Measurements from ENCODE around the gene TMEM87B.

Gene TMEM87B

DNA sequence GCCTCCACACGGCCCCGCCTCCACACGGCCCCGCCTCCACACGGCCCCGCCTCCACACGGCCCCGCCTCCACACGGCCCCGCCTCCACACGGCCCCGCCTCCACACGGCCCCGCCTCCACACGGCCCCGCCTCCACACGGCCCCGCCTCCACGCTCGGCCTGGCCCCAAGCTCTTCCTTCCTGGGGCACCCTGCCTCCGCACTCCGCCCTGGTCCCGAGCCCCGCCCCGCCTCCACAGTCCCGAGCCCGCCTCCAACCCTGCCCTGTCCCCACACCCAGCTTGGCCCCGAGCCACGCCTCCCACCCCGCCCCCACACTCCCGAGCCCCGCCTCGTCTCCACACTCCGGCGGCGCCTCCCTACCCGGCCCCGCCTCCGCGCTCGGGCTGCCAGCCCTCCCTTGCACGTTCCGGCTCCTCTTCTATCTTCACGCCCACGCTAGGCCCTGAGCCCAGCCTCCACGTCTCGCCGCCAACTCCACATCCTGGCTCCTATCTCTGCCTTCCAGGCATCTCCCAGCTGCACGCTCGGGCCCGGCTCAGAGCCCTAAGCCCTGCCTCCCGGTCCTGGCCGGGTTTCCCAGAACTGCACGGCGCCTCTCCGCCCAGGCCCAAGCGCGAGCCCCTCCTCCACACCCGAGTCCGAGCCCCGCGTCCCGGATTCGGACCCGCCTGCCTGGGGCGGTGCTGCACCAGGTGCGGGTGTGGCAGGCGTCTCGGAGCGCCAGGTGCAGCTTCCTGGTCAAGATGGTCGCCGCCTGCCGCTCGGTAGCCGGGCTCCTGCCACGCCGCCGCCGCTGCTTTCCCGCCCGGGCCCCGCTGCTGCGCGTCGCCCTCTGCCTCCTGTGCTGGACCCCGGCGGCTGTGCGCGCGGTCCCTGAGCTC, at the start of gene TMEM87B:
Gene TMEM87B, plus strand, starts transcription at position 423 of the 883 bp plus-strand sequence. Its CDS starts 323 bp downstream, at position 746.
- DNase-seq, result peak; percentile 83 to 86

GRCh38 chr2:112005406-112006075, 49.5 kb upstream of the TMEM87B start:
- no peak for DNase-seq

GRCh38 chr2:112006076-112006410, 49.0 kb upstream of the TMEM87B start:
- peak; percentile 75 to 88 for DNase-seq

- DNase-seq, result no peak
These were observed 47.6 kb upstream of the TMEM87B start for GRCh38 chr2:112007493-112007892.

DNA sequence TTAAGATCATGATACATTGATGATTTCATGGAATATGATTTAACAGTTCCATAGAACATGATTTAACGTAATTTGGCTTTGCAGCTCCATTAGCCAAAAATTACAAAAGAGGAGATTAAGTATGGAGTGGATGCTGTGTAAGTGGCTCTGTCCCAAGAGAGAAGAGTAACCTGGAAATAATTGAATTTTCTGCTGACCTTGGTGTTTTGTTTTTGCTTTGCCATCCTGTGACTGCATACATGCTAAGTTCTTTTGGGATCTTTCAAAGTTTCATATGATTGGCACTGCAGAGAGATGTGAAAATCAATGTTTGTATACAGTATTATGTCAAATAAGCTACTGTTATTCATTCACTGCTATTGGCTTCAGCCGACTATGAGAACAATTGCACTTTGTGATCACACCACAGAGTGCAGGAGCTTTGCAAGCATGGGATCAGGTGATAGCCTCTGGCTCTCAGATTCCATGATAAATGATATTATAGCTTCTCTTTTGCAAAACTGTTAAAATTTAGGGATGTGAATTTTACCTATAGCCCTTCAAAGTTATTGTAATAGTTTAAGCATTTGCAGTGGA, 46.1 kb upstream of the TMEM87B start:
- no peak for DNase-seq

DNA sequence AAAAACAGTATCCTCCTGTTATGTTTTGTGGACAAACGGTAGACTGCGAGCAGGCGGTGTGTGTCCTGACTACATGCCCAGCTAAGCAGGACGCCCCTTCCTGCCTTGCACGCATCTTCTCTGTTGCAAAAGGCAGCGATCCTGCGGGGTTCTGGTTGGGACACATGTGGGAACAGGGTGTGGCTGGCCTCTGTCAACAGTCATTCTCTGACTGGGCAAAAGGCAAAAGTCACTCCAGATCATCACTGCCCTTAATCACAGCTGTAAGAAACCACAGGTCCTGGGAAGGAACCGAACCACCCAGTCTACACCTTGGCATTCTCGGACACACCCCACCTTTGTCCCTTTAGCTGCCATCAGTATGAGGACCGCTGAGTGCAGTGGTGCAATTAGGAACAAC, 44.3 kb upstream of the TMEM87B start:
- DNase-seq, result no peak

DNA sequence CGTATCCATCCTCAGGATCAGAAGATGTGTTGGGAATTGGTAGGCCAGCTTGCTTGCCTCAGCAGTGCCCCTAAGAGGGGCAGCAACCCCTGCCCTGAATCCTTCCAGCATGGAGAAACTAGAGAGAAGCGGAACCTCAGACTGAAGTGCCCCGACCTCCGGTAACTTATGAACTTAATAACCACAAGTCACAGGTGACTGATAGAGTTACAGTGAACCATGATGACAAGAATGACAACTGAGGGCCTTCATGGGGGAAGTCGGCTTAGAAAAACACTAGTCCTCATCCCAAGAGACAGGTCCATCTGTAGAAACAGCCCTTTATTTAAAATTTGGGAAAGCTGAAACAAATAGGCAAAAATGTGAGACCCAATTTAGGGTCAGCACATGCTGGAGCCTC, 42.5 kb upstream of the TMEM87B start:
- DNase-seq, result no peak

- no peak for DNase-seq
These were observed 36.2 kb upstream of the TMEM87B start for GRCh38 chr2:112018846-112019245.

- no peak for DNase-seq
These were observed 35.5 kb upstream of the TMEM87B start for GRCh38 chr2:112019569-112019982.

DNA sequence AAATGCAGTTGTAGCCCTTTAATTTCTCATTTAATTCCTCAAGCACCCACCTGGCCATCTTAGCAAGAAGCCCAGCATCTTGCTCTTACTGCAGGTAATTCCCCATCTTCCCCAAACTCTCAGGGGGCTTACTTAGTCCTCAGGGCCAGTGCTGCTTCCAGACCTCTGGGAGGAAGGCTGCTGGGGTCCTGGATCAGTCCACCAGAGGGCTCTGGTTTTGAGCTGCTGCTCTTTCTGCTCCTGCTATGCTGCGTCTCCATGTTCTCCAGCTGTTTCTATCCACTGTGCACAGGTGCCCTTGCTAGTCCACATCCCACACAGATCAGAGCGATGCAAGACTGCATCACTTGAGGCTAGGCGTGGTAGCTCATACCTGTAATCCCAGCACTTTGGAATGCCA, 34.5 kb upstream of the TMEM87B start:
- DNase-seq, result no peak

GRCh38 chr2:112021290-112021689, 33.8 kb upstream of the TMEM87B start:
- DNase-seq, result no peak

DNA sequence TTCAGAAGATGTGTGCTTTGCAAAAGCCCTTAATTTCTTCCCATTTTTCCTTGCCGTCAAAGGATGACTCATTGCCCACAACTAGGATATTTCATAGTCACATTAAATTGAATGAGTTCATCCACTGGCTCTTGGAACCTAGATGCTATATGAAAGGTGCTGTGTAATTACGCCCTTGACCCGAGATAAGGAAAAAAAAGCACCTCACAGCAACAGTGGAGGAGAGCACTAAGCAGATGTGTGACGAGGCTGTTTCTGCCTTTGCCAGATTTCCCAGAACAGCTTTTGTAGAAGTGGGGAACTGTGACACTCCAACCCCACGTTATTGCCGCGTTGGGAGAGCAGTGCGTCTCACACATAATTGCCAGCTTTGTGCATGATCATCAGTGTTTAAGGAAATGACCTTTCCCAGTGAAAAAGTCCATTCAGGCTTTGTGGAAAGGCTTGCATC, 33.3 kb upstream of the TMEM87B start:
- DNase-seq, result no peak

- DNase-seq, result no peak
These were observed 31.4 kb upstream of the TMEM87B start for GRCh38 chr2:112023707-112024106.

DNA sequence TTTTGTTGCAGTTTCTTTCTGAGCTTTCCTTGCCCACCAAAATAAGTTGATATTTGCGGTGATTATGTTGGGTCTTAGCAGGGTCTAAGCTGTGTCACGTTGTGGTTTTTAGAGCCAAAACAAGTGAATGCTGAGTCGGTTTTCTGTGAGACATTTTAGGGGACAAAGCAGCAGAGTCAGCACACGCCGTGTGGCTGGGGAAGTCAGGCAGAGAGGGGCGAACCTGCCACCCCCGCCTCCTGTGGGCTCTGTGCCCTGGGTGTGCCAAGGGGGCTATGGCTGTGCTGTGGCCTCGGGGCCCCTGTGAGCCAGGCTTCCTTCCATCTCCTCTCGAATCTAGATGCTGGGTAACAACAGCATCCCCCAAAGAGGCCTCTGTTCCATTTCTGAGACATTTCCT, 30.8 kb upstream of the TMEM87B start:
- no peak for DNase-seq

GRCh38 chr2:112024896-112025491, 30.1 kb upstream of the TMEM87B start:
- no peak for DNase-seq

- no peak for DNase-seq
These were observed 28.6 kb upstream of the TMEM87B start for GRCh38 chr2:112026509-112026908.

DNA sequence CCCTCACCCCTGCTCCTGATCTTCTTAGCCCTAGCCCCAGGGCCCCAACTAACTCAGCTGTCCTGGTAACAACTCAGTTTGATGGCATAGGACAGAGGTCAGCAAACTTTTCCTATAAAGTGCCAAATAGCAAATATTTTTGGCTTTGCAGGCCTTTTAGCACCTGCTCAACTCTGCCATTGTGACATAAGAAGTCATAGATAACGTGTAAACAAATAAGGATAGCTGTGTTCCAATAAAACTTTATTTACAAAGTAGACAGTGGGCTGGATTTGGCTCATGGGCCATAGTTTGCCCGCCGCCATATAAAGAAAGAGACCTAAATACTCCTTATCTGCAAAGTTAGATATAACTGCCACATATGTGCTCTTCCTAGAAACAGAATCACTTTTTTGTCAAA, 27.3 kb upstream of the TMEM87B start:
- no peak for DNase-seq

DNA sequence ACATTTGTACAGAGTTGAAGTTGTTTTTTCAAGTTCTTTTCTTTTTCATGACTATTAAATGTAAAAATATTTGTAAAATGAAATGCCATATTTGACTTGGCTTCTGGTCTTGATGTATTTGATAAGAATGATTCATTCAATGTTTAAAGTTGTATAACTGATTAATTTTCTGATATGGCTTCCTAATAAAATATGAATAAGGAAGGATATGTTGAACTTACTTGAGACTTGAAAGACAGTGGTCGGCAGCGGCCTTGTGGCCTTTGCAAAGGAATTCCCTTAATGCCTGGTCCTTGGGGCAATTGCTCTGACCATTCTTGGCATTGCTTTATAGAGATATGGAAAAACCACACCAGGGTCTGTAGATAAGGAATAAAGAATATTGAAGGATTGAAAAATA, 25.9 kb upstream of the TMEM87B start:
- no peak for DNase-seq

DNA sequence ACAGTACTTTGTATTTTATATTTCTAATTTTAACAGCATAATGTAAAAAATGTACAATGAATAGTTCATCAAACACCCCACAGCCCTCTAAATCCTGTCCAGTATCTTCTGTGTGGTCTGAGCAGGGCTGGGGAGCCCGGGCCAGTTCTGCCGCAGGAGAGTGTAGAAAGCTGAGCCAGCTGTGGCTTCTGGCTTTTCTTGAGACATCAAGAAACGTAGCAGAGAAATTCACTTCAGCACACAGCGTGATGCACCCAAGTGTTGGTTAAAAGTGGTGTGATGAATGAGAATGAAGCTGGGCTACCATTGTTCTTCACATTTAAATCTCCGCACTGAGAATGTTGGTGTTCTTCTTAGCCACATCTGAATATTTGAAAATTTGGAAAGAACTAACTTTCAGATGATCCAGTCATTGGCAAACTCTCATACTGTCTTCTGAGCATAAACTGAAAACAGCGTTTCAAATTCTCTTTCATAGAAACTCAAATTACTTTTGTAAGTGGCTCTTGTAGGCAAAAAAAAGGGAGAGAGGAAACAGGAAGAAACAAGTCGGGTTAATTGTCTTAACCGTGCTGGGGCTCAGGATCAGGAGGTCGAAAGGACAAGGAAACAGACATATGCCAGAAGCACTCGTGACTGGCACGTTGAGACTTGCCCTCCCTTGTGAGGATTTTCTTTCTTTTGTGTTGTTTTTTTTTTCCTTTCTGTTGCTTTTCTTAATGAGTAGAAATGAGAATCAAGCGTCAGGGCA, 23.4 kb upstream of the TMEM87B start:
- DNase-seq, result no peak

DNA sequence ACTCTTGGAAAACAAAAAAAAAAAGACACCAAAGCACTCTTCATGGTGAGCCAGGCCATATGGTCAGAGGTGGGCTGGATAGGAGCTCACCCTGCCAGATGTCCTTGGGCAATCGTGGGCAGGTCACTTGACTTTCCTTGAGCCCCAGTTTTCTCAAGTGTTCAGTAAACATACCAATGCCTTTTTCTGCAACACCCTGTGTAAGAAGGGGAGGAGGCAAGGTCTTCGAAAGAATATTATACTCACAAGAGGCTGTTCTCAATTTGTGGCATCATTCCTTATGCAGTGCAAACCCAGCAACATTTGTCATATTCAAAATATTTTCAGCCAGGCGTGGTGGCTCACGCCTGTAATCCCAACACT, 22.9 kb upstream of the TMEM87B start:
- no peak for DNase-seq

- DNase-seq, result peak in 1 of 2 experiments; percentile 13
These were observed 22.2 kb upstream of the TMEM87B start for GRCh38 chr2:112032689-112033465.

DNA sequence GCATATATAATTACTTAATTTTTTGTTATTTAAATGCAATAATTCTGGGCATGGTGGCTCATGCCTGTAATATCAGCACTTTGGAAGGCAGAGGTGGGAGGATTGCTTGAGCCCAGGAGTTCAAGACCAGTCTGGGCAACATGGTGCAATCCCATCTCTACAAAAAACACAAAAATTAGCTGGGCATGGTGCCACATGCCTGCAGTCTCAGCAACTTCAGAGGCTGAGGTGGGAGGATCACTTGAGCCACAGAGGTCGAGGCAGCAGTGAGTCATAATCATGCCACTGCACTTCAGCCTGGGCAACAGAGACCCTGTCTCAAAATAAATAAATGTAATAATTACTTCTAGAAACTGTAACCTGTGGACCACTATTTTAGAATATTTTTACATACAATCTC, 21.5 kb upstream of the TMEM87B start:
- no peak for DNase-seq
